Mammary epithelial cell (primary cell): ENCODE data around the gene USP19.

Experiments used
- CTCF ChIP-seq, 2 donors: IDR thresholded peaks in 1 of 2; conservative IDR thresholded peaks in 1 of 2; 2 replicates each; pipeline ENCODE4 v1.5.1; 2011 to 2012; ENCODE audit warnings: inconsistent platforms in 2 of 2, low read length in 2 of 2, mild to moderate bottlenecking in 2 of 2, control low read depth in 1 of 2, low read depth in 1 of 2; ENCODE audit not compliant: insufficient read depth in 1 of 2; ENCODE audit errors: extremely low read depth in 1 of 2
- EZH2 ChIP-seq: IDR thresholded peaks from 2 replicates; pipeline ENCODE4 v1.6.1; 2012; ENCODE audit warnings: low read length, inconsistent platforms, borderline replicate concordance

- TF ChIP-seq CTCF (conservative IDR thresholded peaks at IDR 0.05 in 1 of 2, IDR thresholded peaks at IDR 0.05 in 1 of 2; ENCODE audit: extremely low read depth in 1 of 2, insufficient read depth in 1 of 2, low read depth in 1 of 2, low read length in 2 of 2) (no peak), EZH2 (no peak)
Measured at GRCh38 chr3:49120096-49120437, 556 bp downstream of the USP19 start.
